Measurements from ENCODE around the gene ACTR10. TPM values are rescaled to one million over a fixed set of nuclear protein-coding genes. Genes with fewer than 3 reads are reported as not detected.

The ACTR10 gene
- total RNA-seq, 1 donor from 2014 or later: 119 TPM

- no peaks in the 10 kb centered on the region for H3K4me1 ChIP-seq
- no peak overlapping the region for H3K4me3 ChIP-seq
- H3K9me3 ChIP-seq (ENCODE audit: low read depth): no peaks in the 10 kb centered on the region
- Mint-ChIP-seq H3K4me1 (no peaks in the 10 kb centered on the region), H3K9me3 (no peaks in the 10 kb centered on the region), H3K4me3 (no peak overlapping the region), H3K36me3 (peaks cover 16% of the 10 kb centered on the region), H3K27ac (no peak overlapping the region), H3K27me3 (ENCODE audit: insufficient read depth, low read depth) (no peaks in the 10 kb centered on the region)
- H3K36me3 ChIP-seq: peaks cover 8% of the 10 kb centered on the region
- H3K79me2 ChIP-seq (ENCODE audit: low read depth): no peaks in the 10 kb centered on the region
- H2AFZ ChIP-seq (replicated peaks): no peak overlapping the region
- H3K9ac ChIP-seq: no peak overlapping the region
- H3K27me3 ChIP-seq: no peaks in the 10 kb centered on the region
- TF ChIP-seq EZH2 (IDR thresholded peaks at IDR 0.05) (no peak), EZH2phosphoT487 (IDR thresholded peaks at IDR 0.05) (no peak)
- TF ChIP-seq, protein P1, sequence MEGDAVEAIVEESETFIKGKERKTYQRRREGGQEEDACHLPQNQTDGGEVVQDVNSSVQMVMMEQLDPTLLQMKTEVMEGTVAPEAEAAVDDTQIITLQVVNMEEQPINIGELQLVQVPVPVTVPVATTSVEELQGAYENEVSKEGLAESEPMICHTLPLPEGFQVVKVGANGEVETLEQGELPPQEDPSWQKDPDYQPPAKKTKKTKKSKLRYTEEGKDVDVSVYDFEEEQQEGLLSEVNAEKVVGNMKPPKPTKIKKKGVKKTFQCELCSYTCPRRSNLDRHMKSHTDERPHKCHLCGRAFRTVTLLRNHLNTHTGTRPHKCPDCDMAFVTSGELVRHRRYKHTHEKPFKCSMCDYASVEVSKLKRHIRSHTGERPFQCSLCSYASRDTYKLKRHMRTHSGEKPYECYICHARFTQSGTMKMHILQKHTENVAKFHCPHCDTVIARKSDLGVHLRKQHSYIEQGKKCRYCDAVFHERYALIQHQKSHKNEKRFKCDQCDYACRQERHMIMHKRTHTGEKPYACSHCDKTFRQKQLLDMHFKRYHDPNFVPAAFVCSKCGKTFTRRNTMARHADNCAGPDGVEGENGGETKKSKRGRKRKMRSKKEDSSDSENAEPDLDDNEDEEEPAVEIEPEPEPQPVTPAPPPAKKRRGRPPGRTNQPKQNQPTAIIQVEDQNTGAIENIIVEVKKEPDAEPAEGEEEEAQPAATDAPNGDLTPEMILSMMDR (IDR thresholded peaks at IDR 0.05): no peak
- no peak for DNase-seq (ENCODE audit: low spot score)
- H4K20me1 ChIP-seq (ENCODE audit: low read depth): no peaks in the 10 kb centered on the region
- H3K4me2 ChIP-seq: no peak overlapping the region
- no peaks in the 10 kb centered on the region for H3F3A ChIP-seq (ENCODE audit: low read depth)
- no peak overlapping the region for H3K27ac ChIP-seq
These were observed 15.4 kb downstream of the ACTR10 start for GRCh38 chr14:58215191-58215914.

GRCh38 chr14:58216544-58216943 lies 16.6 kb downstream of the ACTR10 start:
- Histone ChIP-seq H2AFZ (replicated peaks) (no peak overlapping the region), H3K27ac (no peak overlapping the region), H4K20me1 (ENCODE audit: low read depth) (no peaks in the 10 kb centered on the region), H3K36me3 (peaks cover 8% of the 10 kb centered on the region), H3K4me2 (no peak overlapping the region), H3F3A (ENCODE audit: low read depth) (no peaks in the 10 kb centered on the region), H3K4me1 (no peaks in the 10 kb centered on the region), H3K4me3 (no peak overlapping the region), H3K79me2 (ENCODE audit: low read depth) (no peaks in the 10 kb centered on the region), H3K27me3 (no peaks in the 10 kb centered on the region), H3K9me3 (ENCODE audit: low read depth) (no peaks in the 10 kb centered on the region), H3K9ac (no peak overlapping the region)
- no peak for DNase-seq (ENCODE audit: low spot score)
- no peak overlapping the region for H3K27ac Mint-ChIP-seq
- H3K36me3 Mint-ChIP-seq: peaks cover 14% of the 10 kb centered on the region
- no peaks in the 10 kb centered on the region for H3K27me3 Mint-ChIP-seq (ENCODE audit: insufficient read depth, low read depth)
- H3K4me3 Mint-ChIP-seq: no peak overlapping the region
- H3K4me1 Mint-ChIP-seq: no peaks in the 10 kb centered on the region
- TF ChIP-seq, protein P1 (IDR thresholded peaks at IDR 0.05): no peak
- TF ChIP-seq EZH2phosphoT487 (IDR thresholded peaks at IDR 0.05): no peak
- TF ChIP-seq EZH2 (IDR thresholded peaks at IDR 0.05): no peak
- H3K9me3 Mint-ChIP-seq: no peaks in the 10 kb centered on the region

DNA sequence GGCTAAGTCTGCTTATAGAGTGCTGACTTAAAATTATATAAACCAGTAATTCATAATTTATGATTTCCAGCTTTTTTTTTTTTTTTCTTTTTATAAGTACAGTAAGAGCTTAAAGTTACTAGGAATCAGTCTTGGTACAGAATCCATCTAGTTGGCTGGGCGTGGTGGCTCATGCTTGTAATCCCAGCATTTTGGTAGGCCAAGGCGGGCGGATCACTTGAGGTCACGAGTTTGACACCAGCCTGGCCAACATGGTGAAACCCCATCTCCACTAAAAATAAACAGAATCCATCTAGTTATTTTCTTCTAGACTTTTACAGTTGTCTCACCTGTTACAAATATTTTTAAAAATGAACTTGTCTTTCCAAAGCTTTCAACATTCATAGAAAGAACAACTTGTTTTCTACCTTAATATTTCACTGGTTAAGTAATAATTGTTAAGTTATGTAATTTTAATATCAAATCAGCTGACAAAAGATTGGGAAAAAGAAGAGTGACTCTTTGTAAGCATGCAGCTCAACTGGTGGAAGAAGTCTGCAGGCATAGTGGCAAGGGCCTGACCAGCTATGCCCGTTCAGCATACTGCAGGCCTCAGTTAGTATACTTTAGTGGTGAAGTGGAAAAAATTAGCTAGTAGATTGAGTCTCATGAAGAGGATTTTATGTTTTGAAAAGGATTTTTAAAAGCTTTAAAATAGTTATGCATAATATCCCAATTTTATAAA lies 27.3 kb downstream of the ACTR10 start:
- Histone ChIP-seq H3K27me3 (no peaks in the 10 kb centered on the region), H3K9me3 (ENCODE audit: low read depth) (no peaks in the 10 kb centered on the region), H3K4me3 (no peak overlapping the region), H3K36me3 (no peaks in the 10 kb centered on the region), H2AFZ (replicated peaks) (no peak overlapping the region), H3K4me2 (no peak overlapping the region), H3K27ac (no peak overlapping the region), H3K9ac (no peak overlapping the region), H3K79me2 (ENCODE audit: low read depth) (no peaks in the 10 kb centered on the region), H4K20me1 (ENCODE audit: low read depth) (no peaks in the 10 kb centered on the region), H3K4me1 (no peaks in the 10 kb centered on the region), H3F3A (ENCODE audit: low read depth) (peaks cover 4% of the 10 kb centered on the region)
- Mint-ChIP-seq H3K9me3 (no peaks in the 10 kb centered on the region), H3K36me3 (peaks cover 6% of the 10 kb centered on the region), H3K4me1 (no peaks in the 10 kb centered on the region), H3K4me3 (no peak overlapping the region), H3K27ac (no peak overlapping the region), H3K27me3 (ENCODE audit: insufficient read depth, low read depth) (no peaks in the 10 kb centered on the region)
- DNase-seq (ENCODE audit: low spot score): no peak
- TF ChIP-seq, protein P1 (IDR thresholded peaks at IDR 0.05): no peak
- TF ChIP-seq EZH2 (IDR thresholded peaks at IDR 0.05) (no peak), EZH2phosphoT487 (IDR thresholded peaks at IDR 0.05) (no peak)

Data from neural progenitor cell (in vitro differentiated cells).